Stimulated activated CD8-positive, alpha-beta memory T cell treated with anti-CD3 and anti-CD28 coated beads, Interleukin-7, amount 100 ng/mL, for 1 hour (primary cell): ENCODE results near the gene STOX2.

Source experiments
- DNase-seq, 2 donors: peaks; one replicate each; pipeline ENCODE4 v3.0.0-alpha.2; 2020; ENCODE audit warnings: low read depth in 2 of 2

The STOX2 gene, protein sequence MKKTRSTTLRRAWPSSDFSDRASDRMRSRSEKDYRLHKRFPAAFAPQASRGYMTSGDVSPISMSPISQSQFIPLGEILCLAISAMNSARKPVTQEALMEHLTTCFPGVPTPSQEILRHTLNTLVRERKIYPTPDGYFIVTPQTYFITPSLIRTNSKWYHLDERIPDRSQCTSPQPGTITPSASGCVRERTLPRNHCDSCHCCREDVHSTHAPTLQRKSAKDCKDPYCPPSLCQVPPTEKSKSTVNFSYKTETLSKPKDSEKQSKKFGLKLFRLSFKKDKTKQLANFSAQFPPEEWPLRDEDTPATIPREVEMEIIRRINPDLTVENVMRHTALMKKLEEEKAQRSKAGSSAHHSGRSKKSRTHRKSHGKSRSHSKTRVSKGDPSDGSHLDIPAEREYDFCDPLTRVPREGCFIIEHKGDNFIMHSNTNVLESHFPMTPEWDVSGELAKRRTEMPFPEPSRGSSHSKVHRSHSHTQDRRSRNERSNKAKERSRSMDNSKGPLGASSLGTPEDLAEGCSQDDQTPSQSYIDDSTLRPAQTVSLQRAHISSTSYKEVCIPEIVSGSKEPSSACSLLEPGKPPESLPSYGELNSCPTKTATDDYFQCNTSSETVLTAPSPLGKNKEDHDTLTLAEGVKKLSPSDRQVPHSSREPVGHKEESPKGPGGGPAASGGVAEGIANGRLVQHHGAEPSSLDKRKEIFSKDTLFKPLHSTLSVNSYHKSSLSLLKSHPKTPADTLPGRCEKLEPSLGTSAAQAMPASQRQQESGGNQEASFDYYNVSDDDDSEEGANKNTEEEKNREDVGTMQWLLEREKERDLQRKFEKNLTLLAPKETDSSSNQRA (N-terminal part only)

DNA sequence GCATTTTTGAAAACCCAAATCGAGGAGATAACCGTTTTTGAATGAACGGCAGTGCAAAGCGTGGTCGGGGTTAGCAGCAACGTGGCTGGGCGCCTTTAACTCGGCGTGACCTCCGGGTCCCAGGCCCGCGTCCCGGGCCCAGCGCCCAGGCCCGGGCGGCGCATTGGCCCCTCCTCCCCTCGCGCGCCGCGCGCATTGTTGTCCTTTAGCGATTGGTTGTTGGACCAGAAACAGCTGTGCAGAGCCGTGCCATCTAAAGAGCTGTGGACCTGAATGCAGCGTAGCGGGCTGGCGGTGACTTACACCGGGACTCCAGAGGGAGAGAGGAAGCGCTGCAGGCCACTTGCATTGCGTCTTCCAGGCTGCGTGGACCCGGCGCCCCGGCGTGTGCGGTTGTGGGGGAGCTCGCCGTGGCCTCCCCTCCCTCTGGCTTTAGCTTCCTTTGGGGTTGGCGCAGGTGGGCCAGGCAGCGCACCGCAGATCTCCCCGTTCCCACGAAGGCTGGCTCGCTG is at the start of gene STOX2:
Gene STOX2 (plus strand): TSS at position 227 of the 512 bp plus-strand sequence. CDS start 1,484 bp downstream, outside the sequence.
- DNase-seq, result no peak

DNA sequence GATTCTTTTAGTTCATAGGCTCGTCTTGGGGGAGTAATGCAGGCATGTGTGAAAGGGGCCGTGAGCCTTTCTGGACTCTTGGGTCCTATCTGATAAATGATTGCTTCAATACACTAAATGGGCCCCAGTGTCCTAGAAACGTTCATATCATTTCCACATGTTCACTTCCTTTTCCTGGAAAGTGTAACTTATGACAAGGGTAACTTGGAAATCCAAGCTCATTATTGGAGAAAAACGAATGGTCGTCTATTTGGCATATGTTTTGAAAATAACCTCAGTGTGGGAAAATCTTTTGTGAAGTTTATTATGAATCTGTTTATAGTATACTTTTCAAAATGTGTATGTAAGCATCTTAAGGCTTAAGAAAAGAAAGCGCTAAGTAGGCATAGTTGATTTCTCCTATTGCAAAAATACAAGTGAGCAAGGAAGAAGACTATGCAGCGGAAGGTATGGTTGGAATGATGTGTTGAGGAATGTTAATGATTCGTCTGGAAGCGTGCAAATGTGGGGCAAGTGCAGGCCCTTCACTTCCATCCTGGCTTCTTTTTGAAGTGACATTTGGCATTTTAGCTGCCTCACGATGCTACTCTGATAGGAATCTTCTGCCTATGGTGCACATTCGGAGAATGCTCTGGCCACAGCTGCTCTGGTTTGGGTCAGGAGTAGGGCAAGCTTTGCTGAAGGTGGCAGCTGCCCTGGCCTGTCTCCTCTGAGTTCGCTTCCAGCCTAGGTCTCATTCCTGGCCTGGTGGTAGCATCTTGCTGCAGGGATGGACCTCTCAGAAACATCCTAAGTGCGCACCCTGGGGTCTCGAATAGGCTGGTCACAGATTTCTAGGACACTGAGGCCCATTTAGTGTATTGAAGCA is 49.5 kb upstream of the STOX2 start:
- no peak for DNase-seq

DNA sequence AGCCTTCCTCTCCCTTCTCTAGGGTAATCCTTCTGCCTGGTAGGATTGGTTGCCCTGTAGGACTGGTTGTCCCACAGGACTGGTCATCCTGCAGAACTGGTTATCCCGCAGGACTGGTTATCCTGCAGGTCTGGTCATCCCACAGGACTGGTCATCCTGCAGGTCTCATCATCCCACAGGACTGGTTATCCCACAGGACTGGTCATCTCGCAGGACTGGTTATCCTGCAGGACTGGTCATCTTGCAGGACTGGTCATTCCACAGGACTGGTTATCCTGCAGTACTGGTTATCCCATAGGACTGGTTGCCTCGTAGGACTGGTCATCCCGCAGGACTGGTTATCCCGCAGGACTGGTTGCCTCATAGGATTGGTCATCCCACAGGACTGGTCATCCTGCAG is 48.1 kb upstream of the STOX2 start:
- no peak for DNase-seq

DNA sequence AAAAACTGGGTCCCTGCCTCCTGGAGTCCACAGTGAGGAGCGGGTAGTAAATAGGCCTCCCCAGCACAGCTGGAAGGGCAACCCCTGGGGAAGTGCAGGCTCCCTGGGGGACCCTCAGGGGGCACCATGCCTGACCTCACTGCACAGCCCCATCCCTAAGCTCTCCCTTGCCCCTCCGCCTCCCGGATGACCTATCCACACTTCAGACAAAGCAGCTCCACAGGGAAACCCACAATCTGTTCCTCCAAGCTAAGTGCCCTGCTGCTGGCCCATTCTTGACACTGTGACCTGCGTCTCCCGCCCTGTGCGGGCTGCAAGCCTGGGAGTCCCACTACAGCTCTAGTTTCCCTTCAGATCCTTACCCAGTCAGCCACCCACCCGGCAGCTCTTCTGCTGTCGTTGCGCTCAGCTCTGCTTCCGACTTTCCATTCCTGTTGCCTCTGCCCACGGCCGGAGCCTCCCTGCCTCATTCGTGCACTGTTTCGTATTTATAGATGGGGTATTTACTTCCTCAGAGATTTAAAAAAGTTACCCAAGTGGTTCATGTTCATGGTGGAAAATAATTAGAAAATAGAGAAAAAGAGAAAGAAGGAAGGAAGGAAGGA is 47.0 kb upstream of the STOX2 start:
- DNase-seq, result no peak

DNA sequence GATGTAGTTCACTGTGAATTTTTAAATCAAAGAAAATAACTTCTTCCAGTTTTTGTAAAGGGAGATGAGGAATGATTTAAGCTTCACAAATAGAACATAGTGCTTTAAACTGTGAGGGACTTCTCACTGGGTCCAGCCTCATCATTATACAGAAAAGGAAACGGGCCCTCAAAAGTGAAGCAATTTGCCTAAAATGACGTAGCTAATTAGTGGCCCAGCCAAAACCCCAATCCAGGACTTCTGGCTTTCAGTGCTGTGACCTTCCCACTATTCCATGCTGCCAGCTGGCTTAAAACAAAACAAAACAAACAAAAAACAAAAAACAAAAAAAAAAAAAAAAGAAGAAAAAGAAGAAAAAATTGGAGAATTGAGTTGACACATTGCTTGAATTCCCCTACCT is 45.0 kb upstream of the STOX2 start:
- DNase-seq, result no peak

DNA sequence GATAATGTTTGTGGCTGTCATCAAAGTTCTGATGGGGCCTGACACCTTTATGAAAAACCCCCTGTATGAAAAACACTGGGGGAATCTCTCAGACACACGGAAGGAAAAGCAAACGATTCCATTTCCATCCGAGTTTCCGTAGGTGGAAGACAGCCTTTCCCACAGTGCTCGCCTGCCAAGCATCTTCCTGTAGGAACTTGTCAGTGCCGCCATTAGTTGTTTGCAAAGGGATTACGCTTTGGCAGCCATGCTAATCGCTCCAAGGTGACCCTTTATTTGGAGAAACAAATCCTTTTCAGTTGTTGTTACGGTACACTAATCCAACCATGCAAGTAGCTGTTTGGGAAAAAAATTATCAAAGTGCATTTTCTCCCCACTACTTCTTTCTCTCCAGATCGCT is 44.4 kb upstream of the STOX2 start:
- DNase-seq, result no peak

DNA sequence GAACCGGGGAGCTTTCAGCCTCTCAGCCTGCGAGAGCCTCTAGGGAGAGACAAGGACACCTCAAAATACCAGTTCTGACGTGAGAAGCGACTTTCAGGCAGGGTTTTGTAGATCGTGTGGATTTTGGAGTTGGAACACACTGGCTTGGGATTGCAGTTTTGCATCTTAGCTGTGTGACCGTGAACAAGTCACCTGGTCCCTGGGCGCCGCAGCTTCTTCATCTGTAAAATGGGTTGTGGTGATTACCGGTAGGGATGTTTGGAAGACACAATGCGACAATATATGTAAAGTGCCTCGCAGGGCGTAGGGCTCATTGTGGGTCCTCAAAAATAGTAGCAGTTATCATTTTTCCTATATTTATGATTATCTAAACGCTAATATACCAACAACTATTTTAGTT is 43.7 kb upstream of the STOX2 start:
- no peak for DNase-seq

DNA sequence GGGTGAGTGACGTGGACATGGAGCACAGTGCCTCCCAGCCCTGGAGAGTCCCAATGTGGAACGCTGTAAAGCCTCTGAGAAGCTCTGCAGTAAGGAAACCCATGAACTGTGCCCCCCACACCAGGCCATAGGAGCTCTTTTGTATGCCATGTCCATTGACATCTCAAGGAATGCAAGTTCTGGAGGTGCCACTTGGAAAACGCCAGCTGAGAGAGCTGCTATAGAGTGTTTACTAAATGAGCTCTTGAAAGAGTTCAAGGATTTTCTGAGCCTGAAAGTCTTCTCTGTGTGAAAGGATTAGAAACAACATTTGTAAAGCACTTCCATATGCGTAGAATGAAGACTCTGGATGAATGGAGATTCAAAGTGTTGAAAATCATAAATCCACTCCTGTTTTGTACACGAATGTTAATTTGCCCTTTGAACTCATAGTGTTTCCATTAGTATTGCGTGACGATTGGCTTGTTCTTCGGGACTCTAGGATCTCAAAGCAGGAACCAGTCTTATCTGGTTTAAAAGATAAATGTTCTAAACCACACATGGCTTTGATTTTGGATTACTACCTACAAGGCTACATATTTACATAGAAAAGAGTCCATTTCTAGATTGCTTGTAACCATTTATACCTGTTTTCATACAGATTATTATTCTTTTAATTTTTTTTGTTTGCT is 41.8 kb upstream of the STOX2 start:
- no peak for DNase-seq

DNA sequence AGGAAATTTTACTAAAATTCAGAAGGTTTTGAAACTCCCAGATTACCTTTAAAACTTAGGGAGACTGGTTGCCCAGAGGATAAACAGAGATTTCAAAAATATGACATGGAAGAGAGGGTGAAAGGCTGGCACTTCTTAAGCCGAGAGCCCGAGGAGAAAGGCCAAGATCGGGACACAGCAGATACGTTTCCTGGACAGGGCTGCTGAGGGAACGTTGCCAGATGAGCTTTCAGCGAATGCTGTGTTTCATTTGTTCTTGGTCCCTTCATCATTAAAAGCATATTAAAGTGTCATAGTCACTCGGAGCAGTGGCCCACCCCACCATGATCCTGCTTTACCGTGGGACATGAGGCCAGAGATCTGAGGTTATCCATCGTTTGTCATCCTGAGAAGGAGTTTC is 37.9 kb upstream of the STOX2 start:
- DNase-seq, result no peak

DNA sequence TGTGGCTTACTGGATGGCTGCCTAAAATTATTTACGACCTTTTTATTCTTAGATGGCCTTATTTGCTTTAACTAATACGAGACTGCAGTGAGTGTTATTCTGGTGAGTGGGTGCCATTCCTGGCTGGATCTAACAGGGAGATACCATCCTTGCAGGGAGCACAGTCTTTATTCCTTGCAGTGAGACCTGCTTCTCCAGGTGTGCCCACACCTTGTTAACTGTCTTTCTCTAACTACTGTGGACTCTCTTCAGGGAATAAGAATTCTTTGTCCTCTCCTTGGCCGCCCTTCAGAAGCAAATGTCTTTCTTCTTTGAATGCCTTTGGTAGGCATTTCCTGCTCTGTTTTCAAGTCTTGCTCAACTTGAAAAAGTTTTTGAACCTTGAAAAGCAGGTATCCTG is 34.1 kb upstream of the STOX2 start:
- no peak for DNase-seq

DNA sequence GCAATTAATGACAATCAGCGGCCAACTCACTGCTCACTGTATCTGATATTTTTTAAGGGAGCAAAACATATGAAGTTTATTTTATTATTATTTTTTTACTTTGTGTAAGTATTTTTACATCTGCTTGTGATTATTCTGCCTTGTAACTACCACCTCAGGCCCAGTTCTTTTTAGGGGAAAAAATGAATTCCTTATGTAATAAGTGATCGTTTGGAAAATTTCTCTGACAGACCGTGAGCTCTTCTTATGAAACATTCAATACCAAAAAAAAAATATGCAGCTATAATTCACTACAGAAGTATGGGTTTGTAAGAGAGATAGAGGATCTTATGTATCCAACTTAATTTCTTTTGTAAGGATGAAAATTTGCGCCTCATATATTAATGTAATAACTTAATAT is 33.5 kb upstream of the STOX2 start:
- DNase-seq, result no peak

DNA sequence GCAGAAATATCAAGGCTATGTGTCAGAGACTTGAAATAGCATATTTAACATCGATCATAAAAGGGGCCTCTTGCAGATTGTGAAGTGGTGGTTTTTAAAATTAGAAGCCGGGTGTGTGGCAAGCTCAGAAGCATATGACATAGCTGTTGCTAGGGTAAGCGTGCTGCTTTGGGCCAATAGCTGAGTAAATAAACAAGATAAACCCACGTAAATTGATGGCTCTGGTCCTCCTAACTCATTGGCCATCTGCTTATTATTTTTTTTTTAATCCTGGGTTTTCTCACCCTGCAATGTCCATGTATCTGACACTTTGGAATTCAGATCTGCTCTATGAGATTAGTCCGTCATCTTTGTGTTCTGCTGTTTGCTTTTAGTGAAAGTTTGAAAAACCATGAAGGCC is 32.6 kb upstream of the STOX2 start:
- no peak for DNase-seq

DNA sequence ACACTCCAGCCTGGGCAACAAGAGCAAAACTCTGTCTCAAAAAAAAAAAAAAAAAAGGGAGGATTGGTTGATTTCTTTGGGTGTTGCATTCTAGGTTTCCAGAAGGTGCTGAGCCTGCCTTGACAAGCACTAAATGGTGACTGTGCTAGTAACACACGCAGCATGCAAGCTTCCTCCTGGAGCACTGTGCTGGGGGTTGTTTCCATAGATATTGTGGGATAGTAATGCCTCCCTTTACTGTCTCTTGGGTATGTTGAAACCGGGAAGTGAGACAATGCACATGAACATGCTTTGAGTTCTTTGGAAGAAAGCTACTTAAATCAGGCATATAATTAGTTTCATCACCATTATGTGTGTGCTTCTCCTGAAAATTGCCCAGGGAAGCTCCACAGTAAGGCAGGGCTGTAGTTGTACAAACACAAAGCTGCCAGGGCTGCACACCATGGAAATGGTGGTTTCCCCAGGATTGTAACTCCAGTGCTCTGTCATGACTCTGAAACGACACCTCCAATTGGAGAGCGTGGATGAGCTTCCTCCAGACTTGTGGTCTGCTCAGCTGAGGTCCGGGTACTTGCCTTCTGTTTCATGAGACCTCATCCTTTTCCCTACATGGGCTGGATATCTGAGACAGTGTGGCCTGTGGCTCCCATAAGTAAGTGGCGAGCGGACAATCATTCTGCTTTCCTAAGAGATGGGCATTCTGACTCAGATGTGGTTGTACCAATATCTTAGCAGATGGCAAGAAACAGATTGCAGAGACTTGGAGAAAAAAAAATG is 31.5 kb upstream of the STOX2 start:
- no peak for DNase-seq

DNA sequence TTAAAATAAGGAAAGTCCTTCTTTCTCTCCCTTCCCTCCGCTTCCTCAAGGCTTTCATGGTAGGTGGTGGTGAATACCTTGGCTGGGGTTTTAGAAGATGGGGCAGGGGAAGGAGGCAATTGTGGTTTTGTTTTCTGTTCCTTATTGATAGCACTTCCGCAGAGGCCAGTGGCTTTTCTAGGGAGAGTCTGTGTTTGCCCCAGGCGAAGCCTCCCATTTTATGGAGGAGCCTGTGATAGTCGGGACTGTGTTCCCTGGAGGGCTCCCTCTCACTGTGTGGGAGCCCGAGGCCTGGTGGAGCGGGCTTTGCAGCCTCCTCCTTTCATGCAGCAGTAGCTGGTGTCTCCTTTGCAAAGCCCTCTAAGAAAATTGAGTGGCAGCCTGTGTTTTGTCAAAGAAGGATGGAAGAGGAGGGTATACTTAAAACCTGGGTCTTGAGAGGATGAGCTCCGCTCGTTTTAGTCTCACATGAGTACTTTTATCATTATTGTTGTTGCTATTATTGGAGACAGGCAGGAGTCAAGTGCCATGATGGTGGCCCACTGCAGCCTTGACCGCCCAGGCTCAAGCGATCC is 29.8 kb upstream of the STOX2 start:
- no peak for DNase-seq

DNA sequence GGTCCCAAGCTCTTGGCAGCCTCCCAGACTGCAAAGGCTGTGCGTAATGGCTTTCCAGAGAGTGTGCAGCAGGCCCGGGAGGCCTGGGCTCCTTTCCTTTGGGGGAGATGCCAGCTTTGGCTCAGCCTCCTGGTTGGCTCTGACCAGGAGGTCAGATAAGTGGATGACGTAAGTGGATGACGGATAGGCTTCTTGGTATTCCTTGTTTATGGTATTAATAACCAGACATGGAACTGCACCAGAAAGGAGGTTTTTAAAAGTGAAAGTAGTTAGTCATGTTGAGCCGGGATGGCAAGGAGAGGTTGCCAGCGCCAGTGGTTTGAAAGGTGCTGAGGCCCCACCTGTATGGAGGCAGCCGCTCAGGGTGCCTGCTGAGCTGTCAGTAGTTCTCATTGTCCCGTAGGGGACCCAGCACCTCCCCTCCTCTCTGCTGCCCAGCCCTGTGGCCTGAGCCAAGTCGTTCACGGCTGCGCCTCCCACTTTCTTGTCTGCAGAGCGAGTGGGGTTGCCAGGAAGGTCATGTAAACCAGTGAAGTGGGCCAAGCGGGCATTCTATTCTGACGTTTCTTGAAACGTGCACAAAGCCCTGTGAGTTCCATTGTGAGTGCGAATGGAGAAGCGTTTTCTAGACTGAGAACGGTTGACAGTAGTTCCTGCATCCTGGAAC is 28.7 kb upstream of the STOX2 start:
- DNase-seq, result no peak

DNA sequence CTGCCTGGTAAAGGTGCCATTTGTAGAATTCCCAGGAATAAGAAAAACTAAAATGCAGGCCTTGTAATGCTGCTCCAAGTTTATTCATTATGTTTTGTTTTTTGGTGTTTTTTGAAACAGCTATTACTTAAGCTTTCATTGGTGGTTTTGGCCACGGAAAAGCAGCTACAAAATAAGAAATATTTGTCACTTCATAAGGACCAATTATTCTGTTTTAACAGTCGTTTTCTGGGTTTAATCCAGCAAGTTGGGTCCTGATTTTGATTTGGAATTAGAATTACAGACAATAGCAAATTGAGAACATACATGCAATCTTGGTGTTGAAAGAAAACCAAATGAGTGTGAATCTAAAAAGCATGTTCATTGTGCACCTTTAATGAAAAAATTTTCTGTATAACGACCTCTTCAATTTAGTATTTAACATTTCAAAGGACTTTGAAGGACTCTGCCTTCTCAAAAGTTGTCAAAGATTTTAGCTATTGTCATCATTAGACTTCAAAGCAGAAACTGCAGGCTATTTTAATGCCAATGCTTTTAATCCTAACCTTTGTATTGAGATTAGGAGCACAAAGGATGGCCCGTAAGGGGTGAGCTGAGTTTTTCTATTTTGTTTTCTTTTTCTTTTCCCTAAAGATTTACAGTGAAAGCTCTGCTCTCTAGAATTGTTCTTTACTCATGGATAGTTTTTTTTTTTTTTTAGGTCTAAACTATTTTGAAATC is 26.7 kb upstream of the STOX2 start:
- no peak for DNase-seq

DNA sequence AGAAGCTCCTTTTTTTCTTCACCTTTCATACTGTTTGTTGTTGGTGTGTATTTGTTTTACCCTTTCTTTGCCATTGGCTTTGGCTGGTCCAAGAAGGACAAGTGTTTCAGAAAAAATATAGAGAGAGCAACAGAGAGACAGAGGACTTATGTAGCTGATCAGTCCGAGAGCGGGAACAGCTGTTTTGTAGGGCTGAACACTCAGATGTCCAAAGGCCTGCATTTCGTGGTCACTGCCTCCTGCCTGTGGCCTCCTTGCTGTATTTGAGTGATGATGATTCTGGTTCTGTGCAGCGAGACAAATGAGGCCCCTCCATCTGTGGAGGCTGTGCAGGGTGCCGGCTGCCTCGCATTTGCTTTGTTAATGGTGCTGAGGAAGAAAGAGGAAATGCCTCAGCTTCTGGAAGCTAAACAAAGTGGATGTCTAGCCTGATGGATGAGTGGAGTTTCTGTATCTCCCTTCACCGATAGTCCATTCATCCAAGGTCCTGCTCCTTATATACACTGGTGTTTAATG is 19.8 kb upstream of the STOX2 start:
- no peak for DNase-seq

DNA sequence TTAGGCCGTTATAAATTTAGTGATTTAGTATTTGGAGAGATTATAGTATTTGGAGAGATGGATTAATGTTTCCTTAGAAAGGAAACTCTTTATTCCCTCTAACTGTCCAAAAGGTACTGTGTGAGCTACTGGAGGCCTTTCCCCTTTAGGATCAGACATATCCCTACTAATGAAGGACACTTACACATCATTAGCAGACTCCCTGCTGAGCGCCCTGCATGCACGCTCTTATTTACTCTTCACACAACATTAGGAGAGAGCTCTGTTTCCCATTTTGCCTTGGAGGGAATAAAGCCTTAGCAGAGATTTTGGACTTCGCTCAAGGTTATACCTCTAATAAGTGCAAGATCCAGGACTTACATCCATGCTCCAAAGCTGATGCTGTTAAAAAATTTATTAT is 17.8 kb upstream of the STOX2 start:
- no peak for DNase-seq
